GM21786 (cell line): Measurements from ENCODE around the gene UGT2B7.
A peak's percentile ranks its signal among the peaks of the same experiment; 100 is the strongest.
"Not testable (repeated sequence)": the region's sequence is repeated elsewhere in the genome, so short reads cannot be mapped to it uniquely, and the experiment has no call there.

ENCODE experiments used
- ATAC-seq: cut with Tn5 transposase; IDR thresholded peaks from one replicate; pipeline ENCODE4 v1.9.1; 2021; ENCODE audit not compliant: unreplicated experiment

UGT2B7 gene

GRCh38 chr4:69096111-69096656 lies at the start of gene UGT2B7:
Gene UGT2B7 (plus strand): TSS chr4:69096474. CDS start chr4:69096521, 47 bp downstream.
- ATAC-seq, result no peak

- ATAC-seq, result no peak
These were observed 46.4 kb upstream of the UGT2B7 start for GRCh38 chr4:69049860-69050259.

GRCh38 chr4:69050853-69051575 lies 45.3 kb upstream of the UGT2B7 start:
- not testable (repeated sequence) for ATAC-seq

GRCh38 chr4:69051576-69051943 lies 44.7 kb upstream of the UGT2B7 start:
- ATAC-seq, result no peak

- not testable (repeated sequence) for ATAC-seq
These were observed 42.9 kb upstream of the UGT2B7 start for GRCh38 chr4:69053309-69053885.

- not testable (repeated sequence) for ATAC-seq
These were observed 42.2 kb upstream of the UGT2B7 start for GRCh38 chr4:69054033-69054432.

GRCh38 chr4:69054578-69055200 lies 41.6 kb upstream of the UGT2B7 start:
- peak; percentile 33 for ATAC-seq

GRCh38 chr4:69056150-69056549 lies 40.1 kb upstream of the UGT2B7 start:
- ATAC-seq, result no peak

- ATAC-seq, result no peak
These were observed 39.2 kb upstream of the UGT2B7 start for GRCh38 chr4:69056921-69057550.

GRCh38 chr4:69057620-69058409 lies 38.5 kb upstream of the UGT2B7 start:
- ATAC-seq, result peak; percentile 77

GRCh38 chr4:69058410-69059059 lies 37.7 kb upstream of the UGT2B7 start:
- no peak for ATAC-seq

GRCh38 chr4:69060651-69061308 lies 35.5 kb upstream of the UGT2B7 start:
- no peak for ATAC-seq

- ATAC-seq, result no peak
These were observed 31.9 kb upstream of the UGT2B7 start for GRCh38 chr4:69064391-69064790.

GRCh38 chr4:69066945-69067344 lies 29.3 kb upstream of the UGT2B7 start:
- ATAC-seq, result no peak

- ATAC-seq, result no peak
These were observed 27.2 kb upstream of the UGT2B7 start for GRCh38 chr4:69069085-69069484.

- no peak for ATAC-seq
These were observed 25.7 kb upstream of the UGT2B7 start for GRCh38 chr4:69070590-69070989.

GRCh38 chr4:69071286-69071685 lies 25.0 kb upstream of the UGT2B7 start:
- no peak for ATAC-seq

- no peak for ATAC-seq
These were observed 22.9 kb upstream of the UGT2B7 start for GRCh38 chr4:69073375-69073774.

GRCh38 chr4:69075061-69075792 lies 21.0 kb upstream of the UGT2B7 start:
- no peak for ATAC-seq
